GM12875 (cell line): ENCODE measurements around the gene PRPF31.

ENCODE experiments used
- H3K4me3 ChIP-seq: one replicate; pipeline ENCODE4 v1.5.1; 2011; ENCODE audit warnings: low read depth, low read length, control low read depth
- CTCF ChIP-seq: IDR thresholded peaks from 2 replicates; pipeline ENCODE4 v1.5.1; 2011; ENCODE audit warnings: low read depth, mild to moderate bottlenecking, control low read depth, inconsistent platforms, low read length, moderate library complexity, borderline replicate concordance; ENCODE audit not compliant: insufficient read depth

The PRPF31 gene

GRCh38 chr19:54178581-54179261 is 63.2 kb downstream of the PRPF31 start:
- no peak for TF ChIP-seq CTCF
- H3K4me3 ChIP-seq, result no peak overlapping the region

- H3K4me3 ChIP-seq, result no peak overlapping the region
- no peak for TF ChIP-seq CTCF
Observed at GRCh38 chr19:54179262-54179852, 63.8 kb downstream of the PRPF31 start.

GRCh38 chr19:54179921-54180461 is 64.4 kb downstream of the PRPF31 start:
- TF ChIP-seq CTCF, result no peak
- no peak overlapping the region for H3K4me3 ChIP-seq

GRCh38 chr19:54180691-54181091 is 65.1 kb downstream of the PRPF31 start:
- H3K4me3 ChIP-seq, result no peak overlapping the region
- no peak for TF ChIP-seq CTCF
